MM.1S (cell line): ENCODE data around the gene CDX1.

ENCODE experiments used
- CTCF ChIP-seq: fragments of 300-600 bp; sonication (generic); IDR thresholded peaks from 2 replicates; pipeline ENCODE4 v1.5.1; 2016; ENCODE audit warnings: antibody characterized with exemption, low read length, mixed read lengths
- EZH2 ChIP-seq: fragments of 300-600 bp; sonication (generic); optimal IDR thresholded peaks from 2 replicates; pipeline ENCODE3; 2017; ENCODE audit warnings: low read depth, mild to moderate bottlenecking, antibody characterized with exemption, low read length, mixed read lengths
- EZH2phosphoT487 ChIP-seq: fragments of 300-600 bp; sonication (generic); IDR thresholded peaks from 2 replicates; pipeline ENCODE4 v1.6.1; 2018; ENCODE audit warnings: antibody characterized with exemption, low read length

GRCh38 chr5:150140830-150141229 lies 25.7 kb upstream of the CDX1 start:
- TF ChIP-seq CTCF (no peak), EZH2 (no peak), EZH2phosphoT487 (no peak)
